HG03175 (cell line): Measurements from ENCODE around the gene TXNRD3.
"Not testable (repeated sequence)": the region's sequence is repeated elsewhere in the genome, so short reads cannot be mapped to it uniquely, and the experiment has no call there.

ENCODE experiments used
- ATAC-seq: cut with Tn5 transposase; IDR thresholded peaks from one replicate; pipeline ENCODE4 v1.9.1; 2021; ENCODE audit warnings: mild to moderate bottlenecking, moderate library complexity; ENCODE audit not compliant: unreplicated experiment

Gene TXNRD3

DNA sequence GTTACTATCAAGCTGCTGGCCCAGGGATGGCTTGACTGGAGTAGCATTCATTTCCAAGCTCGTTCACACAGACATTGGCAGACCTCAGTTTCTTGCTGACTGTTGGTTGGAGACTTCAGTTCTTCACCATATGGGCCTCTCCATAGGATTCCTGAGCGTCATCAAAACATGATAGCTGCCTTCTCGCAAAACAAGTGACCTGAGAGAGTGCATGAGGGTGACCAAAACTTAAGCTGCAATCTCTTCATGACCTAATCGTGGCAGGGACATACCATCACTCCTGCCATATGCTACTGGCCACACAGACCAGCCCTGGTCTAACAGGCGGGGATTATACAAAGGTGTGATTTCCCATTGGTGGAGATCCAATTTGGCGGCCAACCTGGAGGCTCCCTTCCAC is 50.2 kb downstream of the TXNRD3 start:
- ATAC-seq: no peak

DNA sequence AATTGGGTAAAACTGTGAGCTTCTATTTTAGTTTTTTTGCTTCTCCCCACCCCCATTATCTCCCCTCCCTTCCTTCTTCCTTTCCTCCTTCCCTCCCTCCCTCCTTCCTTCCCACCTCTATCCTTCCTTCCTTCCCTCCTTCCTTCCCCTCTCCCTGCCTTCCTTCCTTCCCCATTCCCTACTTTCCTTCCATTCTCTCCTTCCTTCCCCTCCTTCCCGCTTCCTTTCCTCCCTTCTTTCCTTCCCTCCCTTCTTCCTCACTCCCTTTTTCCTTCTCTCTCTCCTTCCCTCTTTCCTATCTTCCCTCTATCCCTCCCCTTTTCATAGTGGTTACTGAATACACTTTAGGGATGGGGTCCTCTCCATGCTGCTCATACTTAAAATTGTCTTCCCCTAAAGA is 55.8 kb downstream of the TXNRD3 start:
- ATAC-seq: no peak

DNA sequence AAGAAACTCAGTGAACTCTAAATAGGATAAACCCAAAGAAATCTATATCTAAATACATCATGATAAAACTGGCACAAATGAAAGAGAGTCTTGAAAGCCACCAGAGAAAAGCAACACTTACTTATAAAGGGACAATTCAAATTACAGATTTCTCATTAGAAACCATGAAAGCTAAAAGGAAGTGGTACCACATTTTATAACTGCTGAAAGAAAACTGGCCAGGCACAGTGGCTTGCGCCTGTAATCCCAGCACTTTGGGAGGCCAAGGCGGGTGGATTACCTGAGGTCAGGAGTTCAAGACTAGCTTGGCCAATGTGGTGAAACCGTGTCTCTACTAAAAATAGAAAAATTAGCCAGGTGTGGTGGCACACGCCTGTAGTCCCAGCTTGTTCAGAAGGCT is 59.4 kb downstream of the TXNRD3 start:
- not testable (repeated sequence) for ATAC-seq

DNA sequence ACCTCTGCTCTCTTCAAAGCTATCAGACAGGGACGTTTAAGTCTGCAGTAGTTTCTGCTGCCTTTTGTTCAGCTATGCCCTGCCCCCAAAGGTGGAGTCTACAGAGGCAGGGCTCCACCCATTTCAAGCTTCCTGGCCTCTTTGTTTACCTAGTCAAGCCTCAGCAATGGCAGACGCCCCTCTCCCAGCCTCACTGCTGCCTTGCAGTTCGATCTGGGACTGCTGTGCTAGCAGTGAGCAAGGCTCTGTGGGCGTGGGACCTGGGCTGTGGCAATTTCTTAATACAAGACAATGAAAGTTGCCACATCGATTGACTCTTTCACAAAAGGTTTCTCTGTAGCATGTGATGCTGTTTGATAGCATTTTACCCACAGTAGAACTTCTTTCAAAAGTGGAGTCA is 63.4 kb downstream of the TXNRD3 start:
- ATAC-seq: not testable (repeated sequence)

- no peak for ATAC-seq
Measured at GRCh38 chr3:126582311-126582710, 72.6 kb downstream of the TXNRD3 start.

GRCh38 chr3:126581569-126581968 is 73.4 kb downstream of the TXNRD3 start:
- ATAC-seq: no peak

- ATAC-seq: no peak
Measured at GRCh38 chr3:126580746-126581145, 74.2 kb downstream of the TXNRD3 start.

GRCh38 chr3:126578702-126579101 is 76.2 kb downstream of the TXNRD3 start:
- no peak for ATAC-seq

- no peak for ATAC-seq
Measured at GRCh38 chr3:126577261-126577660, 77.7 kb downstream of the TXNRD3 start.

DNA sequence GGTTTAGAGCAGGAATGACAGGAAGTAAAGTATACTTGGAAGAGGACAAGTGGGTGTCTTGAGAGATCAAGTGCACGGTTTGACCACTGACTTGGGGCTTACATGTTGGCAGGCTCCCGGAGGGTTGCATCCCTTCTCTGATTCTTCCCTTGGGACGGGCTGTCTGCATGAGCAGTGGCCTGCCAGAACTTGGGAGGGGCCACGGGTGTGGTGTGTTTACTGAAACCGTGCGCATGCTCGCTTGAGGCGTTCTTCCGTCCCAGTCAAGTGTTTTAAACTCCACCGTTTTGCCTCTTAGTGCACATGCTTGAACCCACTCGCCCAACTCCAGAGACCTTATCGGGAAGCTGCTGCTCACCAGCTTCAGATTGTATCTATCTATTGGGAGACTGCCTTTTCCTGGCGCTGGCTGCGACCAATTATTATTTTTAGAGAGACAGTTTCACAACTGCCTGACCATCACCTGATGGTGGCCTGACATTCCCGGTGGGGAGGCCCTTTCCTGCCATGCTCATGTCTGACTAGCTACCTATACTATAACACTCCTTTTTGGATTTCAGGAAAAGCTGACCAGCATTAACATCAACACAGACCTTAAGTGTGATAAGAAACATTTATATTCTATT is 81.3 kb downstream of the TXNRD3 start:
- ATAC-seq: no peak

GRCh38 chr3:126571078-126571477 is 83.8 kb downstream of the TXNRD3 start:
- no peak for ATAC-seq

GRCh38 chr3:126570103-126570541 is 84.8 kb downstream of the TXNRD3 start:
- ATAC-seq: no peak

- no peak for ATAC-seq
Measured at GRCh38 chr3:126569390-126569975, 85.4 kb downstream of the TXNRD3 start.

GRCh38 chr3:126568776-126569342 is 86.1 kb downstream of the TXNRD3 start:
- no peak for ATAC-seq

DNA sequence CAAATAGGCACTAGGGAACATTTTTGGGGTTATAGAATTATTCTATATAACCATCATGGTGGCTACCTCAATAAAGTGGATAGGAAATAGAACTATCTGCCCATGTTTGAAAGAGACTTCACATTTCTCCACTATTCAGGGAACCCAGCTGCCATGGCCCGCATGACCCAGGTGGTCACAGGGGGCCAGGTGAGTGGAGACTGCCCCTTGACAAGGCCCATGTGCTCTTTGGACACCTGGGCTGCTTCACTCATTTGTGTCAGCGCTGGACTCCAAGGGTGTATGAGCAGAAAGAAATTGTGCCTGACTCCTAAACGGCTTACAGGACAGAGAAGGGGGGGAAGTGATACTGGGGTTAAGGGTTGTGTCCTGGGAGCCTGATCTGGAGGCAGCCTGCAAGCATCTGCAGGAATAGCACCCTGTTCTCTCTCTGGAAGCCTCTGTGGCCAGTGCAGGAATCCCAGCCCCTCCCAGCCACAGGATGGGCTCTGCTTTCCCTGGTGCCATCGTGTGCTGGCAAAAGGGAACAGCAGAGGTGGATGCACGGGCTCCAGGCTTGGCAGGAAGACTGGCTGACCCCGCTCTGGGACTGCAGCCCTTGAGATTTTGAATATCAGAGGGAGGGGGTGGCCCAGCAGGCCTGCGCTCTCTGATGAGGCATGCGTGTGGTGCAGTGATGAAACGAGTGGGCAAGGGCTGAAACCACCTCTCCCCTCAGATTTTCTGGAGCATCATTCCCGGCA is 87.1 kb downstream of the TXNRD3 start:
- no peak for ATAC-seq

- no peak for ATAC-seq
Measured at GRCh38 chr3:126562737-126563276, 92.1 kb downstream of the TXNRD3 start.

GRCh38 chr3:126558336-126559071 is 96.4 kb downstream of the TXNRD3 start, which contains the start of gene C3orf22:
C3orf22 (minus strand) TSS chr3:126558932; CDS start chr3:126553390, 5,542 bp downstream.
- no peak for ATAC-seq

- no peak for ATAC-seq
Measured at GRCh38 chr3:126557761-126558160, 97.2 kb downstream of the TXNRD3 start.

DNA sequence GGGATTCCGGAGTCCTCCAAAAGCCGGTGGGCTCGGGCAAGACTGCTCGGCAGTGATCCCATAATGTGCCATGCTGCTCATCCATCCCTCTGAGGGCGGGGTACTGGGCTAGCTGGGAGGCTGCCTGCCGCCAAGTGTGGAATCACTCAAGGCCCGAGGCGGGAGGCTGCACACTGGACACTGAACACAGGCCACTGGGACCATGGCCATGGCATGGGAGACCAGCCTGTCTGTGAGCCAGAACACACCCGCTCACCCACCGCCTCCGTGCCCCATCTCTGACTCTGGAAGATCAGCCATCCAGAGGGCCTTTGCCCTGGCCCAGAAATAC is 97.5 kb downstream of the TXNRD3 start:
- ATAC-seq: no peak
